SK-N-SH treated with all-trans-retinoic acid at 6 μM for 48 hours (cell line): ENCODE measurements around the gene NOX4.
"Not testable (repeated sequence)": the region's sequence is repeated elsewhere in the genome, so short reads cannot be mapped to it uniquely, and the experiment has no call there.

Experiments
- ATAC-seq: fragments of 200-7000 bp; cut with Tn5 transposase; 3 replicates; pipeline ENCODE4 v1.9.1; 2020; ENCODE audit warnings: mild to moderate bottlenecking, moderate library complexity
- BACH2 ChIP-seq: fragments of 250-450 bp; sonication (Bioruptor Pico); IDR thresholded peaks from 2 replicates; pipeline ENCODE4 v1.9.0; 2021; ENCODE audit warnings: mild to moderate bottlenecking, borderline replicate concordance
- CSDC2 ChIP-seq: fragments of 250-450 bp; sonication (Bioruptor Pico); IDR thresholded peaks from 2 replicates; pipeline ENCODE4 v1.5.0; 2020; ENCODE audit warnings: mild to moderate bottlenecking, moderate library complexity
- CSRNP3 ChIP-seq: fragments of 250-450 bp; sonication (Bioruptor Pico); IDR thresholded peaks from 2 replicates; pipeline ENCODE4 v1.5.1; 2021; ENCODE audit warnings: mild to moderate bottlenecking, moderate library complexity
- ESRRG ChIP-seq: fragments of 250-450 bp; sonication (Bioruptor Pico); IDR thresholded peaks from 2 replicates; pipeline ENCODE4 v1.6.1; 2021; ENCODE audit warnings: mild to moderate bottlenecking
- GLIS3 ChIP-seq: fragments of 250-450 bp; sonication (Bioruptor Pico); IDR thresholded peaks from 2 replicates; pipeline ENCODE4 v1.5.0; 2020; ENCODE audit warnings: mild to moderate bottlenecking, moderate library complexity
- ISL1 ChIP-seq: fragments of 250-450 bp; sonication (Bioruptor Pico); IDR thresholded peaks from 2 replicates; pipeline ENCODE4 v2.1.2; 2022; ENCODE audit warnings: mild to moderate bottlenecking, moderate library complexity
- OSR1 ChIP-seq: fragments of 250-450 bp; sonication (Bioruptor Pico); IDR thresholded peaks from 2 replicates; pipeline ENCODE4 v1.8.0; 2022; ENCODE audit warnings: moderate library complexity, mild to moderate bottlenecking, inconsistent platforms
- PATZ1 ChIP-seq: fragments of 250-450 bp; sonication (Bioruptor Pico); IDR thresholded peaks from 2 replicates; pipeline ENCODE4 v1.8.0; 2020; ENCODE audit warnings: mild to moderate bottlenecking, moderate library complexity, borderline replicate concordance
- POU6F1 ChIP-seq: fragments of 250-450 bp; sonication (Bioruptor Pico); IDR thresholded peaks from 2 replicates; pipeline ENCODE4 v1.8.0; 2021; ENCODE audit warnings: low read depth, mild to moderate bottlenecking, moderate library complexity, borderline replicate concordance
- PPARA ChIP-seq: fragments of 250-450 bp; sonication (Bioruptor Pico); IDR thresholded peaks from 2 replicates; pipeline ENCODE4 v1.5.0; 2020; ENCODE audit warnings: mild to moderate bottlenecking, borderline replicate concordance
- RARB ChIP-seq: fragments of 250-450 bp; sonication (Bioruptor Pico); IDR thresholded peaks from 2 replicates; pipeline ENCODE4 v1.8.0; 2021; ENCODE audit warnings: mild to moderate bottlenecking, moderate library complexity
- SNAI2 ChIP-seq: fragments of 250-450 bp; sonication (Bioruptor Pico); IDR thresholded peaks from 2 replicates; pipeline ENCODE4 v1.5.0; 2020; ENCODE audit warnings: mild to moderate bottlenecking, moderate library complexity
- TCF4 ChIP-seq: fragments of 250-450 bp; sonication (Bioruptor Pico); IDR thresholded peaks from 2 replicates; pipeline ENCODE4 v1.8.0; 2021; ENCODE audit warnings: mild to moderate bottlenecking, moderate library complexity, borderline replicate concordance
- TOX ChIP-seq: fragments of 250-450 bp; sonication (Bioruptor Pico); IDR thresholded peaks from 2 replicates; pipeline ENCODE4 v1.8.0; 2021; ENCODE audit warnings: mild to moderate bottlenecking, moderate library complexity, borderline replicate concordance
- TSHZ2 ChIP-seq: fragments of 250-450 bp; sonication (Bioruptor Pico); IDR thresholded peaks from 2 replicates; pipeline ENCODE4 v1.5.0; 2020; ENCODE audit warnings: mild to moderate bottlenecking, moderate library complexity
- ZC3H10 ChIP-seq: fragments of 250-450 bp; sonication (Bioruptor Pico); IDR thresholded peaks from 2 replicates; pipeline ENCODE4 v1.5.1; 2021; ENCODE audit warnings: mild to moderate bottlenecking, moderate library complexity
- ZFP30 ChIP-seq: fragments of 450-650 bp; formaldehyde crosslinking; IDR thresholded peaks from 2 replicates; pipeline ENCODE4 v1.5.0; 2022; ENCODE audit warnings: mild to moderate bottlenecking, moderate library complexity
- ZNF565 ChIP-seq: fragments of 450-650 bp; formaldehyde crosslinking; conservative IDR thresholded peaks from 2 replicates; pipeline ENCODE4 v1.5.0; 2020; ENCODE audit warnings: low read depth, mild to moderate bottlenecking, moderate library complexity
- ZNF70 ChIP-seq: fragments of 450-650 bp; formaldehyde crosslinking; IDR thresholded peaks from 2 replicates; pipeline ENCODE4 v1.5.0; 2020; ENCODE audit warnings: mild to moderate bottlenecking, moderate library complexity
- ZNF8 ChIP-seq: fragments of 450-650 bp; formaldehyde crosslinking; IDR thresholded peaks from 2 replicates; pipeline ENCODE4 v1.5.0; 2020; ENCODE audit warnings: mild to moderate bottlenecking, moderate library complexity

NOX4 gene

GRCh38 chr11:89358761-89359160, 132.4 kb downstream of the NOX4 start:
- ATAC-seq = no peak
- TF ChIP-seq CSRNP3 (no peak), ZC3H10 (no peak), BACH2 (CRISPR knock-in tag) (no peak), TSHZ2 (CRISPR knock-in tag) (no peak), SNAI2 (CRISPR knock-in tag) (no peak), RARB (CRISPR knock-in tag) (no peak), CSDC2 (CRISPR knock-in tag) (no peak), ZFP30 (CRISPR knock-in tag) (no peak), OSR1 (no peak), GLIS3 (CRISPR knock-in tag) (no peak), ESRRG (CRISPR knock-in tag) (no peak), ZNF565 (CRISPR knock-in tag) (no peak), PATZ1 (CRISPR knock-in tag) (no peak), ZNF8 (CRISPR knock-in tag) (no peak), TOX (CRISPR knock-in tag) (no peak), ISL1 (no peak), ZNF70 (CRISPR knock-in tag) (no peak), POU6F1 (CRISPR knock-in tag) (no peak), TCF4 (no peak)

GRCh38 chr11:89355646-89356045, 135.5 kb downstream of the NOX4 start:
- ATAC-seq = no peak
- no peak for TF ChIP-seq OSR1

GRCh38 chr11:89354513-89354912, 136.7 kb downstream of the NOX4 start:
- not testable (repeated sequence) for ATAC-seq

GRCh38 chr11:89347071-89347470, 144.1 kb downstream of the NOX4 start:
- ATAC-seq = no peak
- no peak for TF ChIP-seq CSRNP3
- peak; percentile 27; the same call in 1 of the 2 replicates for TF ChIP-seq ISL1
- TF ChIP-seq, all 23 proteins: peak for 1

GRCh38 chr11:89346601-89347000, 144.6 kb downstream of the NOX4 start:
- ATAC-seq = no peak
- TF ChIP-seq ISL1 (no peak), ZNF565 (CRISPR knock-in tag) (no peak), PPARA (CRISPR knock-in tag) (no peak), SNAI2 (CRISPR knock-in tag) (no peak), CSRNP3 (no peak), TCF4 (no peak), GLIS3 (CRISPR knock-in tag) (no peak), PATZ1 (CRISPR knock-in tag) (no peak)

GRCh38 chr11:89342880-89343572, 148.1 kb downstream of the NOX4 start:
- ATAC-seq = not testable (repeated sequence)
